Measurements from ENCODE around the gene PDIA5.
"Not testable (repeated sequence)": the region's sequence is repeated elsewhere in the genome, so short reads cannot be mapped to it uniquely, and the experiment has no call there.

Gene PDIA5

DNA sequence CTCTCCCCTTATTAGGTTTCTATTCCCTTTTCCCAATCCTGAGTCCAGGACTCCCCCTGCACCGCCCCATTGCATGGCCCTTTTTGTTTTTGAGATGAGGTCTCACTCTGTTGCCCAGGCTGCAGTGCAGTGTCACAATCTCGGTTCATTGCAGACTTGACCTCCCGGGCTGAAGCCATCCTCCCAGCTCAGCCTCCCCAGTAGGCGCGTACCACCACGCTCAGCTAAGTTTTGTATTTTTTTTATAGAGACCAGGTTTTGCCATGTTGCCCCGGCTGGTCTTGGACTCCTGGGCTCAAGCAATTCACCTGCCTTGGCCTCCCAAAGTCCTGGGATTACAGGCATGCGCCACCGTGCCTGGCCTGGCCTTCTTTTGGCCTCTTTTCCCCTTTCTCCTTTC, 29.3 kb downstream of the PDIA5 start:
- DNase-seq: no peak

DNA sequence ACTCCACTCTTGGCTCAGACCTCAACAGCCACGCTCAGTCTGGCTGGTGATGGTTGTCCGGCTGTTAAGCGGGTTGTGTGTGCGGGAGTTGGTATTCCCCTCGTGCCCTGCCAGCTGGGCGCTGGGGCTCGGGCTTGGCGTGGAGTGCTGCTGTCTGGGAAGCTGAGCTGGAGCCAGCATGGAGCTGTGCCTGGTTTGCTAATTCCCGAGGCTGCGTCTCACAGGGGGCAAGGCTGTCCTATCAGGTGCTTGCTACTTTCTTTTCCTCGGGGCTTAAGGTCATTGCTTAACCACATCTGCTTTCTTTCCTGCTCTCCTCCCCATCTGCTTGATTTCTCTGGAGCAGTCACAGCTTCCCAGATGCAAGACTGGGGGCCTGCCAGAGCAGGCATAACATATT, 29.9 kb downstream of the PDIA5 start:
- no peak for DNase-seq

DNA sequence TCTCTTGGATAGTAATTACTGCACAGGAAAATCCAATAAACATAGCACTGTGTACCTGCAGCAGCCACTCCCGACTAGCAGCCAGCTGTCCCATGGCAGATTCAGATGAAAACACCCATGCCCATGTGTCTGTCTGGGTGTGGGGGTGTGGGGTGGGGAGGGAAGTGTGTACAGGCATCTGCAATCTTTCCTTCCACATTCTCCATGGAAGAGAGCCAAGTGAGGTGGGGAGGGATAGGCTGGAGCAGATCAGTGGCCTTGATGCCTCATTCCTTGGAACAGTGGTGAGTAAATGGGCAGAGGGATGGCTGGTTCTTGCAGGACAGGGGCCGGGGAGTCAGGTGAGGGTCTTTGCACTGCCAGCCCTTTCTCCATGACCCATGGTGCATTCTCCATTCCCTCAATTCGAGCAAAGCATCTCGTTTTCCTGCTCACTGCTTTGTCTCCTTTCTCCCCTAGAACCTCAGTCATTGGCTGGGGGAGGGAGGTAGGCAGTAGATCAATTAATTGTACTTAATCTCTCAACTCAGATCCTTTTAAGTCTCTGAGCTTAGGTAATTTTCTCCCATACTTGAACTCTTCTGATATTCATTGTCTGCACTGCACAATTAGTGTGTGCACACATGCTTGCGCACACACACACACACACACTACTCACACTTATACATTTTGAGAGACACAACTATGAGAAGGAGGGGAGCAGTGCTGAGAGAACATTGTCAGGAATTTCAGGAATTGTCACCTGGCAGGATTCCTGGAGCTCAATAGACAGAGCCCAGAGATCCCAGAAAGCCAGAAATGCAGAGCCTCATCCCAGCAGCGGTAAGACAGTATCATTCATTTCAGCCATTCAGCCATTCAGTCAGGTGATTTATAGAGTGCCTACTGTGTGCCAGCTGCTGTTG, 31.9 kb downstream of the PDIA5 start:
- DNase-seq: no peak

DNA sequence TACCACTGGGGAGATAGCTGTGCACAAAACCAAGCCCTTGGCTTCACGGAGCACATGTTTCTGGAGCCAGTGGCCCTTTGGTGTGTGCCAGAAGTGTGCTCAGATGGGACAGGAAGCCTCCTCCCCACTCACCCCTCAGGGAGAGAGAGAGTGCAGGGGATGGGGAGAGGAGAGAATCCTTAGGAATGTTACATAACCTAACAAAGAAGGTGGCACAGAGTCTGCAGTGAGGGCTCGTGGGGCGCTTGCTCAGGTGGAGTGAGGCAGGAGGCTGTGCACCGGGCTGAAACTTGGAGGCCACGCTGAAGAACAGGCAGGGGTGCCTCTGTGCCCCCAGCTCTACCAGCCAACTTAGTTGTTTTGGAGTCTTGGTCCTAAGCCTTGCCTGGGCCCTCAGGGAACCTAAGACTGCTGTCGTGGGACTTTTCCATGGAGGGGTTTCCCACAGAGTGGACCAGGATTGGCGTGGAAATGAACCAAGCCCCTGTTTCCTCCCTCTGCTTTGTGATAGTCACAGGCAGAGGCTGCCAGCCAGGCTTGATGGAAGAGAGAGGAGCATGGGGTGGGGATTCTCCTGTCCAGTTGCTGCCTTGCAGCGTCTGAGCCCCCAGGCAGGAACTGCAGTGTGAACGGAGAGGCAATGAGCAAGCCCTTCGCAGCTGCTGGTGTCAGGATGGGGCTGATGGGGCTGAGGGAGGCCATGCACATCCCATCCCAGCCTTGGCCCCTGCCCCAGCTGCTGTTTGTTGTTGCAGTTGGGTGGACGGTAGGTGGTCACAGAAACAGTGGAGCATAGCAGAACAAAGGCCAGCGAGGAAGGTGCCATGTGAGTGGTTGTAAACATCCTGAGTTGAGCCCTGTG, 32.7 kb downstream of the PDIA5 start:
- no peak for DNase-seq

DNA sequence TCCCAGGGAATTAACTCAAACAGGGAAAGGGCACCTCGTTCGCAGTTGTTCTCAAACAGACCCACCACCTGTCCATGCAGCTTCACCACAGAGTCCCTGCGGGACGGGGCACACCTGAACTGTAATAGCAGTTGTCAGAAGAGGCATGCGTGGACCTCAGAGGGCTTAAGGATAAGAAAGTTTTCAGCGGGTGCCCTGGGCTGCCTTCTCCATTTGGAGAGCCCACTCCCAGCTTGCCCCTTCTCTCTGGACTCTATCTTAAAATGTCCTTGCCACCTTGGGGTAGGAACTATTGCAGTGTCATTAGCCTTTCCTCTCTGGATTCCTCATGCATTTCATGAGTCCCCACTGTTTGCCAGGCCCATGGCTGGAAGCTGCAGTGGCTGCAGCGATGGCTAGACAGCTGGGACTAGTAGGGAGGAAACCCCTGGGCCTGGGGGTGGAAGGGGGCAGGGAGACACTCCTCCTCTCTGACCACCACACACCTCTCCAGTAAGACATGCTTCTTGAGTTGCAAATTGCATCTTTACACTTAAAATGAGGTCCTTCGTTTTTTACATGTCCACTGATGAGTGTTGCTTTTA, 33.5 kb downstream of the PDIA5 start:
- no peak for DNase-seq

DNA sequence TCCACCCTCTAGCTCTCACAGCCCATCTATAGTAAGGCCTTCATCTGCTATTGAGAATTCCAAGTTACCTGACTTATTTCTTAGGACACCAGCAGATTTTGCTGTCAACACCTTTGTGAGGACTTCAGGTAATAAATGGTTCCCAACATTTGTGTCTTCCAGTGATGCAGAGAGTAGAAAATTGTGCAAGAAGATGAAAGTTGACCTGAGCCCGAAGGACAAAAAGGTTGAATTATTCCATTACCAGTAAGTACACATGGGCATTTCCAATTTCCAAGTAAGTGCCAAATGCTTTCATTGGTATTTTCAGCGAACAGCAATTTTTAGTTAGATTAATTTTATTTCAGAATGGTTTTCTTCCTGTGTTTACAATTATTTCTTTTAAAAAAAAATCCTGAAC, 35.4 kb downstream of the PDIA5 start:
- no peak for DNase-seq

DNA sequence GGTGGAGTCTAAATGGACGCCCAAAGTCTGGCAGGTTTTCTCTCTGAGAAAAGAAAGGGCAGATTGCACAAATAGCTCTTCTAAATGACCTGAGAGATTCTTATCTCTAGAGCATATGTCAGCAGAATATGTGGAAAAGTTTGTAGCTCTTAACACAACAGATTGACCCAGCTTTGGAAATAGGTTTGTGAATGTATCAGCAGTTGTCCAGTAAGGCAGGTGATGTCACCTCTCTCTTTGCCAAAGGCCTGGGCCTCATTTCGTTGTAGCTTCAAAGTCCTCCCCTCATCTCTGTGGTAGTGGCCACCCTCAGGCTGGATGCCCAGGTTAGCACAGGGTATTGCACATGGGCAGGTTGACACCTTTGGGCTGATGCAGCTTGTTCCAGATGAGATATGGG, 36.0 kb downstream of the PDIA5 start:
- no peak for DNase-seq

DNA sequence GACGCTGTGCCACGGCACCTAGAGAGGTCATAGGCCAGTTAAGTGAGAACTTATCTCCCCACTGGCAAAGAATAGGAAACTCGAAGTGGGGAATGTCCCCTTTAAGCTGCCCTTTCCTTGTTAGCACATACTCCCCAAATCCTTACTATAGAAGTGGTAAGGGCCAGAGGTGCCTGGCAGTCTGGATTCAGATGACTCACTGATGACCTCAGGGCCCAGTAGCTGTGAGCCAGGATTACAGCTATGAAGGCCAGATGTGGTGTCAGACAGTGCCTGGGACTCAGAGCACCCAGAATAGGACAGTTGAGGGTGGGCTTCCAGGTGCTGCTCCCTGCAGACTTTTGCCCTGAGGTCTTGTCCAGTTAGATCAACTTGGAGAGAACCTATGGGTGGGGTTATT, 37.7 kb downstream of the PDIA5 start:
- DNase-seq: no peak

DNA sequence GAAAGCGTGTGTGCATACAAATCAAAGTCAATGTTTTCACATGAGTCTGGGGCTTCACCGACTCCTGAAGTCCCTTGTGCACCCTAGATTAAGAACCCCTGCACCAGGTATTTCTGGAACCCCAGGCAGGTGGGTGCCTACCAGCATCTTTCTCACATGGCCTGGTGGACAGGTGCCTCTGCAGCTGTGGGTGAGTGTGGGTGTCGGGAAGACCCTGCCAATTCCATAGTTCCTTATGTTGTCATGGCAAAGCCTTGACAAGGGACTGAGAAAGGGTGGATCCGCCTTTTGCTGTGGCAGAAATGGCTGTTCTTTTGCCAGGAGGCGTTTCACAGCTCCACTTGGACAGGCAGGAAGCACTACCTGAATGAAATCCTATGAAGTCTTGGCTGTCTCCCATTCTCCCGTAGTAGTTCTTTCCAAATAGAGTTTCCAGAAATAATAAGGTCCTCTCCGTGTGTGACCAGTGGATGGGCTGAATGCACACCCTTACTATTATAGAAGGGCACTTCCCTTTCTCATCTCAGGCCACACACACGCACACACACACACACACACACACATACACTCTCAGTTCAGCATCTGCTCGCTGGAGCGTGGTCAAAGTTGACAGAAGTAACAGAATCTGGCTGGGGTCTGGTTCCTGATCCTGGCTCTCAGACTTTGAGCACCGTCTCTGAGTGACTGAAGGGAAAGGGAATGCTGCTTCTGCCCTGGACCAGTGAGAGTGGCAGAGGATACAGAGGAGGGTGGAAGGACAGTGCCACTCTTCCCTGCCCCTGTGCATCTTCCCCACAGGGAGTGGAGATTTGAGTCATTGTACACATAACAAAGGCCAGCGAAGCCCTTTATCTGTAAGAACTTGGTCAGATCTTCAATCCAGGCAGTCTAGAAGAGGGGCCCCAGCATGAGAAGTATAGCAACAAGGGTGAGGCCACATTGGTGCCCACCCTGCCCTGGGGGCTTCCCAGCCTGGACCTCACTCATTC, 38.7 kb downstream of the PDIA5 start:
- peak; percentile 58 for DNase-seq

DNA sequence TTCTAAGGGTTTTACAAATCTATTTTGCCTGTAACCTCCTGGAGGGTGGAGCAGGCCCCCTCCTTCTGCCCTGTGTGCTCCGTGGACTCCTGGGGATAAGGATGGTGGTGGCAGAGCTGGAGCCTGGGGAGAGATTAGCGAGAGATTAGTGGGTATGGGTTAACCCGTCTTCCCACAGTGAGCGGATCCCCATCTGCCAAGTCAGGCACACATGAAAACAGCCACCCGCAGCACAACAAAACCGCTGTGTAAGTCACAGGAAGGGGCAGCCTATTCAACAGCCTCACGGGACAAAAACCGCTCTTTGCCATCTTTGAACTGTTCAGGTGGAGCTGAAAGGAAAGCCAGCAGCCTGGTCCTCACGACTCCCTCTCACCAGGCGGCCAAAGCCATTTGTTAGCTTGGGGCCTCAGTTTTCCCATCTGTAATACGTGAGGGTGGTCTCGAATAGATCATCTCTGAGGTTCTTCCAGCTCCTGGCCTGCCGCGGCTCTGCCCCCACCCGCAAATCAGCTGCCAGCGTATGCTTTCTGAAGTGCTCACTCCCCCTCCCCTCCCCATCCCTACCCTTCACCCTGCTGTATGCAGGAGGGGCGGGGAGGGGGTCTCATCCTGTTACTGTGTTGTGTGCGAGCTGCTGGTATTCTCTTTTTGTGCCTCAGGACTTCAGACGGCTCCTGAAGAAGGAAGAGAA, 43.6 kb downstream of the PDIA5 start:
- DNase-seq: no peak

DNA sequence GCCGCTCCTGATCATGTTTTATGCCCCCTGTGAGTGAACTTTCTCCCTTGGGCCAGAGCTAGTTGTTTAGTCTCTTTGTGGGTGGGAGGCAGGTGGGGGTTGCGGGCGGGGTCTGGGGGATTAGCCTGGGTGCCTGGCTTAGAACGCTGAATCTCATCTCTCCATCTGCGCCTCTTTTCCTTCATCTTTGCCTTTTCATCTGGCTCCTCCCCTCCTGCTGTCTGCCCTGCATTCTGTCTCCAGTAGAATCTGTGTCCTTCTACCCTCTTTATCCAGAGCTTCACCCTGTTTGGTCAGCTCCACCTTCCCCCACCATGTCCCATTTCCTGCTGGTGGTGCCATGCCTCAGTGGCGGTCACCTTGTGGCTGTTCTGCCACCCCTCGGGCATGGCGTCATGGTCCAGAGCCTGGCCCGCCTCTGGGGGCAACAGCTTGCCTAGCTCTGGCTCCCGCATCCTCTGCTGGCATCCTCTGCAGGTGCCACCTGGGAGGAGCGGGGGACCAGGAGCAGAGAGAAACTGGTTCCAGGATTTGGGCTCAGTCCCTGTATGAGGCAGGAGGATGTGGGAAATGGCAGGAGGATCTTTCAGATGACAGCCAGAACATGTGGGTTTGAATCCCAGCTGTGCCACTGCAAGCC, 44.3 kb downstream of the PDIA5 start:
- DNase-seq: no peak

DNA sequence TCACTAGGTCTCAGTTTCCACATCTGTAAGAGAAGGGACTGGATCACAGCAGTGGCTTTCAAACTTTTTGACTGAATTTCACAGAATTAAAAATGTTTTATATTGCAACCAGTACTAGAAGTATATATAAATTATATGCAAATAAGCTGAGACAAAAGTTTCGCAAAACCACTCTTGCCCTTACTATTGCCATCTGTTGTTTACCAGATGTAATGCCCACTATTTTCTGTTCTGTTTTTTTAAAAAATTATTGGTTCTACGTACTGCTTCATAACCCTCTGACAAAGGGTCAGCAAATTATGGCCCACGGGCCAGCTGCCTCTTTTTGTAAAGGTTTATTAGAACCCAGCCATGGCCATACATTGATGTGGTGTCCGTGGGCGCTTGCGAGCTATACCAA, 44.8 kb downstream of the PDIA5 start:
- DNase-seq: no peak

DNA sequence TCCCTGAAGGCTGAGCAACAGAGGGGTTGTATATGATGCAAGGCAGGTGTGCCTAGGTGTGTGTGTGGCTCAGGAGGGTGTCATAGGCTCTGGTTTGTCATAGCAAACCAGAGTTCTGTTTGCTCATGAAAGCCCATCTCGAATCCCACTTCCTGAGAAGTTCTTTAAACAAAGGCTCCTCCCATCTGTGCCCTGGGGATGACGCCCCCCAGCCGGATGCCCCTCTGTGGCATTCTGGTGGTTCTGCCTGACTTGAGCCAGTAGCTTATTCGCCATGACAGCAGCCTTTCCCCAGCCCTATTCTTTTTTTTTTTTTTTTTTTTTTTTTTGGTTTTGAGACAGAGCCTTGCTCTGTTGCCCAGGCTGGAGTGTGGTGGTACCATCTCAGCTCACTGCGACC, 45.4 kb downstream of the PDIA5 start:
- DNase-seq: no peak

DNA sequence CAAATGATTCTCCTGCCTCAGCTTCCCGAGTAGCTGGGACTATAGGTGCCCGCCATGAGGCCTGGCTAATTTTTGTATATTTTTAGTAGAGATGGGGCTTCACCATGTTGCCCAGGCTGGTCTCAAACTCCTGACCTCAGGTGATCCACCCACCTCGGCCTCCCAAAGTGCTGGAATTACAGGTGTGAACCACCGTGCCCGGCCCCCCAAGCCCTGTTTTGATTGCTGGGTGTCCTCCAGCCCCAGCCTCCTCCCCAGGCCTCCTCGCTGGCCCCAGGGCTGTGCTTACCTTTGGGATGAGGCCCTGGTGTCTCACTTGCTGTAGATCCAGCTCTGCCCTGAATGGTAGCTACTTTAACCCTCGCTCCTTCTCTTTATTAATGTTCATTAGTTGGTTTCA, 45.8 kb downstream of the PDIA5 start:
- not testable (repeated sequence) for DNase-seq

DNA sequence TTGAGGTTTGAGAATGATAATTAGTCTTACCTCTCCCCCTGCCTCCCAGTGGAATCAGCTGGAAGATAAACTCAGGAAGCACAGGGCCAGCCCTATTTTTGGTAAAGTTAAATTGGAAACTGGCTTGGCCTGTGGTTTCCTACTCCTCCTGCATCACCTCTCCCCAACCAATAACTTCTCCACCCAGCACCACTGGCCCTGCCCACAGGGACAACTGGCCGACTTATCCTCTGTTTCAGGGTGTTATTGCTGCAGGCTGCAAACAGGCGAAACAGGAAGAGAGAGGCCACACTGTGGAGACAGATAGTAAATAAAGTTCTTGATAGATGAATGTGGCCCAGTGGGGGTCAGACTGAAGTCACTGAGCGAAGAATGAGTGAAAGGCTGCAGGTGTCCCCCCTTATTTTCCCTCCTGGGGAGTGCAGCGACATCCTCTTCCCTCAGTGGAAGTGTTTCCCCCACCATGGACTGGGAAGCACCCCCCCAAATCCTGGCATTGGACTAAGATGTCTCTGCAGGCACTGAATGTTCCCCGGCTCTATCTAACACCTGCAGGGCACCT, 47.1 kb downstream of the PDIA5 start:
- no peak for DNase-seq

DNA sequence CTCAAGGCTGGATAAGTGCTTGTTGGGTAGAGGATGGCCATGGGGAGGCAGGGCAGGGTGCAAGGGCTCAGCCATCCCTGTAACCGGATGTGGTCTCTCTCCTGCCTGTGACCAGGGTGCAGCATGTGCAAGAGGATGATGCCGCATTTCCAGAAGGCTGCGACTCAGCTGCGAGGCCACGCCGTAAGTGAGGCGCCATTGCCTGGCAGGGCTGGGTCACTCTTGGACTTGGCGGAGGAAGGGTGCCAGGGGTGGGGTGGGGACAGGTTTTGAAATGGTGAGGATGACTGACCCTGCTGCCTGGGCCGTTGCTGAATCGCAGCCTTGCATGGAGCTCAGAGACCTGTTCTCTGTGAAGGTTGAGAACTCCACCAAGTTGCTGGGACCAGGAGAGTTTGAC, 49.3 kb downstream of the PDIA5 start:
- DNase-seq: no peak

DNA sequence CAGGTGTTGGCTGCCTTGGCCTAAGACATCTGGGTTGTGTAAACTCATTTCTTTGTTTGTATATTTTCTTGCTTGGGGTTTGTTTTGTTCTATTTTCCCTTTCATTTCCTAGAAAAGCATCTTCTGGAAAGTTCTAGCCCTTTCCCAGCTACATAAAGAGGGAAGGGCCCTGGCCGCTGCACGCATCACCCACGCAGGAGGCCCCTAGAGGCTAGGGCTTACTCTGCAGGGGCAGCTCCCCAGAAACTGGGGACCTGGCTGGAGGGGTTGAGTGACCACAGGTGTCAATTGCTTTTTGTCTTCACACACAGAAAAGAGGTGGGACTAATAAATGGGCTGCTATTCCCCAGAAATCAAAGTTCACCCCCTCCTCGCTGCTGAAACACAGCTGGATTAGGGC, 52.6 kb downstream of the PDIA5 start:
- DNase-seq: no peak

DNA sequence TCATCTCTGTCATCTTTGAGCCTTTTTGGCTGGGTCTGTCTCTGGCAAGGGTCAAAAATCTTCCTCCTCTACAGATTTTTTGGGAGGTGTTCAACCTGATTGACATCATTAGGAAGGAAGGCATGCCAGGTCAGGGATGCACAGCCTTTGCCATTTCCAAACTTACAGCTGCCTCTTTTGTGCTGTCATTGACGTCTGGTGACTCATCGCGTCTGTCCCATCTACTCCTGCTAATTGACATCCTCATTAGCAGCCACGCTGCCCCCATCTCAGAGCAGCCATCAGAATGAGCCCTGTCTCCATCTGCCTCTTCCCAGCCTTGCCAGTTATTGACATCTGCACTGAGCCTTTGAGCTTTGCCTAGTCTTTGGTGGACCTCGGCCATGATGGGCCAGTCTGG, 53.0 kb downstream of the PDIA5 start:
- DNase-seq: no peak

DNA sequence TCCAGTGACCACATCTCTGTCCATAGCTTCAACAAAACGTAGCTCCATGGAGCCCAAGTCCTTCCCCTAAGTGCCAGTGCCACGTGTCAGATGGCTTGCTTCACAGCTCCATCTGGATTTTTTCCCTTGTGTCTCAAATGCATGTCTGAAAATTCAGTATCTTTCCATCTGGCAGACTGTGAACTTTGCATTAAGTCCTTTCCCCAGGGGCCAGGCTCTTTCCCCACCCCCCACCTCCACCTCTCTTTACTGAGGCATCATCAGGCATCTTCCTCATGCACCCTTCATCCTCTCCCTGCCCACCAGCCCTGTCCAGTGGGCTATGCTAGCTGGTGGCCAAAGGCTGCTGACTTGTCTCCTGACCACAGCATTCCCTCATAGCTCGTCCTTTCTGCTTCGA, 53.7 kb downstream of the PDIA5 start:
- no peak for DNase-seq

DNA sequence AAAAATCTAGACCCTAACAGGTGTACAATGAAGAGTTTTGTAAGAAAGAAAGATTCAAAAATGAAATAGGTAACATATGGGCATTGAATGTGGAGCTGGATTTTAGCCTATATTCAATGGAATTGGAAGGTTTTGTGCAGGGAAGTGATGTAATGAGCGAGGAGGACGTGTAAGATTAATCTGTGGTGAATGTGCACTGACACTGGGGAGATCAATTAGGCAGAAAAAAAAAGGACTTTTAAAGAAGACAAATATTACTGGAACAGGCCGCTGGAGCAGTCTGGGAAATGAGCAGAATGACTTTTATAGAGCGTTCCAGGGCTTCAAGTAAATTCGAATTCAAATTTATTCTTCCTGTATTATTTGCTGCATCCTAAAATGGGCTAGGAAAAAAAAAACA, 55.2 kb downstream of the PDIA5 start:
- DNase-seq: no peak
